DMS114 treated with DMSO at 0.1 percent for 48 hours (cell line): ENCODE results near the gene TMEM47.

ENCODE experiments used
- DNase-seq: peaks from one replicate; lab custom pipeline; 2025; ENCODE audit not compliant: unreplicated experiment; lab: John Stamatoyannopoulos, UW

Gene TMEM47

DNA sequence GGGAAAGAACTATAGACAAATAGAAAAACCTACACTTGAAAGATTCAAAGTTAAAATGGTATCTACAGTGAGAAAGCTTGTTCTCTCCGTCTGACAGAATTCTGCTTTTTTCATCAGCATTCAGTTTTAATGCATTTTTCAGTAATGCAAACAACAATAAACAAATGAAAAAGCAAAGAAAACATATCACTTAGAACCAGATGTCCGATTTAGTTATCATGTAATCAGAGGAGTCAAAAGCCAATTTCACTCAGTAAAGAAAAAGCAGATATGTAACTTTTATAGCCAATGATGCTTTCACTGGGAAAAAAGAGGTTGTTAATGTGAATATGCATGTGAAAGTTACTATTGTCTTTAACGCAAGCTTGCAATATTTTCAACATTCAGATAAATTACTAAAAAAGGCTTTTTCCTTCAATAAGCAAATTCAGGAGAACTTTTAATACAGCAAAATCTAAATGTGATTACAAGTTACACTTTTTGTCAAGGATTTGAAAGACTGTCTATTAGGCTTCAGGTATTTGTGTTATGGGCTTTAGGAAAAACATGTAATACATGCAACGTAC is 70.7 kb downstream of the TMEM47 start:
- no peak for DNase-seq

GRCh38 chrX:34585561-34585960 is 71.5 kb downstream of the TMEM47 start:
- DNase-seq = no peak

DNA sequence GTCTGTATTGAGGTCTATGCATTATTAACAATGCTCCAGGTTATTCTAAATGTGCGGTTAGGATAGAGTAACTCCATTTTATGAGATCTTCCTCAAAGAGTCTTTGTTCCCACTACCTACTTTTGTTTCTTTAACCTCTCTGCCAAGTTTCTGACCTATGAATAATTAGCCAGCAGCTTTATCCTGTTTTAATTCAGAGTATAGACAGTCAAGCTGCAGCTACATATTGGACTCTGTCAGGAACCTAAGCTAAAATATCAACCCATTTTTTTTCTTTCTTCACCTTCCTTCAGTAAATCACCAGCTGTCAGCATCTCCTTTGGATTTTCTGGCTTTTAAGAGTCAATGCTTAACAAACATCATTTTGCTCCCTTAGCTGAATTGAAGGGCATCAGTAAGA is 72.3 kb downstream of the TMEM47 start:
- DNase-seq = no peak

- DNase-seq = no peak
Measured at GRCh38 chrX:34580069-34580468, 77.0 kb downstream of the TMEM47 start.

DNA sequence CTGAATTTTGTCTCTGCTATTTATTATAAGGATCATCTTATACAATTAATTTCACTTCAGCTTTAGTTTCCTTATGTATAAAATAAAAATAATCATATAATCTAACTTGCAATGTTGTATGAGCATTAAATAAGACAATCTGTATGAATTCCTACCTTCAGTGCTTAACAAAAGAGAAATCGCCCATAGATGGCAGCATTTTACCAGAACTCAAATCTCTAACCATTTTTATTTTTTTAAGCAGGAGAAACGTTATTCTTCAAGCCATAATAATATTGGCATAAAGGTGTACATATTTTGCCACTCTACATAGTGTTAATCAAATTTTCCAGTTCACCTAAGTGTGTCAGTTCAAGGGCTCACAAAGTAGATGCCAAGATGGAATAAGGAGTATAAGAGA is 78.8 kb downstream of the TMEM47 start:
- DNase-seq = peak; percentile 8
